Activated CD8-positive, alpha-beta memory T cell treated with anti-CD3 and anti-CD28 coated beads for 48 hours (primary cell): ENCODE data around the gene SLC6A12.

Experiments used
- DNase-seq, 3 experiments: peaks; one replicate each; pipeline ENCODE4 v3.0.0-alpha.2; 2020; ENCODE audit warnings: low read depth in 2 of 3, low spot score in 2 of 3

Gene SLC6A12

GRCh38 chr12:179131-179884 is 34.6 kb downstream of the SLC6A12 start:
- no peak for DNase-seq

- DNase-seq: no peak
Measured at GRCh38 chr12:178829-179109, 35.2 kb downstream of the SLC6A12 start.

GRCh38 chr12:177980-178828 is 35.8 kb downstream of the SLC6A12 start:
- DNase-seq: no peak

GRCh38 chr12:177336-177979 is 36.5 kb downstream of the SLC6A12 start:
- DNase-seq: no peak

GRCh38 chr12:176321-177181 is 37.4 kb downstream of the SLC6A12 start:
- no peak for DNase-seq

- no peak for DNase-seq
Measured at GRCh38 chr12:175759-176158, 38.2 kb downstream of the SLC6A12 start.

- DNase-seq: no peak
Measured at GRCh38 chr12:175250-175649, 38.7 kb downstream of the SLC6A12 start.

- DNase-seq: no peak
Measured at GRCh38 chr12:174596-174995, 39.4 kb downstream of the SLC6A12 start.

GRCh38 chr12:174124-174523 is 39.8 kb downstream of the SLC6A12 start:
- DNase-seq: no peak

GRCh38 chr12:172732-173161 is 41.2 kb downstream of the SLC6A12 start:
- DNase-seq: no peak

GRCh38 chr12:171743-172676 is 41.9 kb downstream of the SLC6A12 start:
- DNase-seq: no peak

GRCh38 chr12:171276-171675 is 42.7 kb downstream of the SLC6A12 start:
- DNase-seq: no peak

- DNase-seq: no peak
Measured at GRCh38 chr12:170371-171225, 43.4 kb downstream of the SLC6A12 start.

GRCh38 chr12:169528-170370 is 44.2 kb downstream of the SLC6A12 start:
- DNase-seq: no peak

- no peak for DNase-seq
Measured at GRCh38 chr12:168763-169525, 45.0 kb downstream of the SLC6A12 start.

GRCh38 chr12:167959-168600 is 45.9 kb downstream of the SLC6A12 start:
- DNase-seq: no peak
